SK-N-SH treated with all-trans-retinoic acid at 6 μM for 48 hours (cell line): ENCODE measurements around the gene SHB.

Experiments
- ATAC-seq: fragments of 200-7000 bp; cut with Tn5 transposase; 3 replicates; pipeline ENCODE4 v1.9.1; 2020; ENCODE audit warnings: mild to moderate bottlenecking, moderate library complexity
- ARNTL ChIP-seq: fragments of 450-650 bp; formaldehyde crosslinking; IDR thresholded peaks from 2 replicates; pipeline ENCODE4 v1.5.0; 2020; ENCODE audit warnings: low read depth, mild to moderate bottlenecking, moderate library complexity, borderline replicate concordance
- BACH2 ChIP-seq: fragments of 250-450 bp; sonication (Bioruptor Pico); IDR thresholded peaks from 2 replicates; pipeline ENCODE4 v1.9.0; 2021; ENCODE audit warnings: mild to moderate bottlenecking, borderline replicate concordance
- CREB5 ChIP-seq: fragments of 250-450 bp; sonication (Bioruptor Pico); IDR thresholded peaks from 2 replicates; pipeline ENCODE4 v1.5.1; 2020; ENCODE audit warnings: low read depth, mild to moderate bottlenecking, moderate library complexity
- CSDC2 ChIP-seq: fragments of 250-450 bp; sonication (Bioruptor Pico); IDR thresholded peaks from 2 replicates; pipeline ENCODE4 v1.5.0; 2020; ENCODE audit warnings: mild to moderate bottlenecking, moderate library complexity
- CSRNP3 ChIP-seq: fragments of 250-450 bp; sonication (Bioruptor Pico); IDR thresholded peaks from 2 replicates; pipeline ENCODE4 v1.5.1; 2021; ENCODE audit warnings: mild to moderate bottlenecking, moderate library complexity
- ESRRG ChIP-seq: fragments of 250-450 bp; sonication (Bioruptor Pico); IDR thresholded peaks from 2 replicates; pipeline ENCODE4 v1.6.1; 2021; ENCODE audit warnings: mild to moderate bottlenecking
- GLIS3 ChIP-seq: fragments of 250-450 bp; sonication (Bioruptor Pico); IDR thresholded peaks from 2 replicates; pipeline ENCODE4 v1.5.0; 2020; ENCODE audit warnings: mild to moderate bottlenecking, moderate library complexity
- ISL1 ChIP-seq: fragments of 250-450 bp; sonication (Bioruptor Pico); IDR thresholded peaks from 2 replicates; pipeline ENCODE4 v2.1.2; 2022; ENCODE audit warnings: mild to moderate bottlenecking, moderate library complexity
- OSR1 ChIP-seq: fragments of 250-450 bp; sonication (Bioruptor Pico); IDR thresholded peaks from 2 replicates; pipeline ENCODE4 v1.8.0; 2022; ENCODE audit warnings: moderate library complexity, mild to moderate bottlenecking, inconsistent platforms
- PATZ1 ChIP-seq: fragments of 250-450 bp; sonication (Bioruptor Pico); IDR thresholded peaks from 2 replicates; pipeline ENCODE4 v1.8.0; 2020; ENCODE audit warnings: mild to moderate bottlenecking, moderate library complexity, borderline replicate concordance
- POU6F1 ChIP-seq: fragments of 250-450 bp; sonication (Bioruptor Pico); IDR thresholded peaks from 2 replicates; pipeline ENCODE4 v1.8.0; 2021; ENCODE audit warnings: low read depth, mild to moderate bottlenecking, moderate library complexity, borderline replicate concordance
- PPARA ChIP-seq: fragments of 250-450 bp; sonication (Bioruptor Pico); IDR thresholded peaks from 2 replicates; pipeline ENCODE4 v1.5.0; 2020; ENCODE audit warnings: mild to moderate bottlenecking, borderline replicate concordance
- SNAI2 ChIP-seq: fragments of 250-450 bp; sonication (Bioruptor Pico); IDR thresholded peaks from 2 replicates; pipeline ENCODE4 v1.5.0; 2020; ENCODE audit warnings: mild to moderate bottlenecking, moderate library complexity
- TCF4 ChIP-seq: fragments of 250-450 bp; sonication (Bioruptor Pico); IDR thresholded peaks from 2 replicates; pipeline ENCODE4 v1.8.0; 2021; ENCODE audit warnings: mild to moderate bottlenecking, moderate library complexity, borderline replicate concordance
- TSHZ2 ChIP-seq: fragments of 250-450 bp; sonication (Bioruptor Pico); IDR thresholded peaks from 2 replicates; pipeline ENCODE4 v1.5.0; 2020; ENCODE audit warnings: mild to moderate bottlenecking, moderate library complexity
- ZFP3 ChIP-seq: fragments of 250-450 bp; sonication (Bioruptor Pico); IDR thresholded peaks from 2 replicates; pipeline ENCODE4 v1.5.0; 2020; ENCODE audit warnings: mild to moderate bottlenecking, moderate library complexity
- ZFP30 ChIP-seq: fragments of 450-650 bp; formaldehyde crosslinking; IDR thresholded peaks from 2 replicates; pipeline ENCODE4 v1.5.0; 2022; ENCODE audit warnings: mild to moderate bottlenecking, moderate library complexity
- ZNF565 ChIP-seq: fragments of 450-650 bp; formaldehyde crosslinking; conservative IDR thresholded peaks from 2 replicates; pipeline ENCODE4 v1.5.0; 2020; ENCODE audit warnings: low read depth, mild to moderate bottlenecking, moderate library complexity

Gene SHB

GRCh38 chr9:37924538-37924937 lies 144.5 kb downstream of the SHB start:
- TF ChIP-seq ZFP30 (CRISPR knock-in tag) (no peak), ARNTL (CRISPR knock-in tag) (no peak), GLIS3 (CRISPR knock-in tag) (no peak), CSDC2 (CRISPR knock-in tag) (no peak), TSHZ2 (CRISPR knock-in tag) (no peak), OSR1 (CRISPR knock-in tag) (no peak)
- TF ChIP-seq, all 23 proteins: peak for 0
- ATAC-seq = no peak

- TF ChIP-seq BACH2 (CRISPR knock-in tag) (no peak), CREB5 (CRISPR knock-in tag) (no peak), ZNF565 (CRISPR knock-in tag) (no peak), TCF4 (CRISPR knock-in tag) (no peak), GLIS3 (CRISPR knock-in tag) (no peak), ESRRG (CRISPR knock-in tag) (no peak), SNAI2 (CRISPR knock-in tag) (no peak), OSR1 (CRISPR knock-in tag) (no peak), ZFP3 (no peak), CSRNP3 (CRISPR knock-in tag) (no peak), PATZ1 (CRISPR knock-in tag) (no peak), POU6F1 (no peak), CSDC2 (CRISPR knock-in tag) (no peak), ZFP30 (CRISPR knock-in tag) (no peak), PPARA (CRISPR knock-in tag) (no peak)
- no peak for ATAC-seq
These were observed 145.1 kb downstream of the SHB start for GRCh38 chr9:37923796-37924427.

- no peak for TF ChIP-seq POU6F1
- no peak for TF ChIP-seq ZFP30 (CRISPR knock-in tag)
- TF ChIP-seq ESRRG (CRISPR knock-in tag) = no peak
- no peak for TF ChIP-seq CSDC2 (CRISPR knock-in tag)
- TF ChIP-seq PPARA (CRISPR knock-in tag) = no peak
- TF ChIP-seq ISL1 (CRISPR knock-in tag) = no peak
- no peak for ATAC-seq
These were observed 145.8 kb downstream of the SHB start for GRCh38 chr9:37923118-37923795.
